Stimulated activated naive CD8-positive, alpha-beta T cell treated with anti-CD3 and anti-CD28 coated beads, Interleukin-15, Interleukin-2, amounts not matched to agents 100 U/mL and 50 U/mL, for 24 hours (primary cell): ENCODE measurements around the gene CYTH1.
A peak's percentile ranks its signal among the peaks of the same experiment; 100 is the strongest.

Experiments
- ATAC-seq: fragments of 150-1000 bp; cut with Tn5 transposase; one replicate; pipeline ENCODE4 v1.10.0; 2021
- DNase-seq: peaks from one replicate; pipeline ENCODE4 v3.0.0; 2021

The CYTH1 gene

GRCh38 chr17:78804777-78805176 is 22.7 kb upstream of the CYTH1 start:
- DNase-seq (no peak), ATAC-seq (no peak)

GRCh38 chr17:78803186-78803845 is 21.2 kb upstream of the CYTH1 start:
- ATAC-seq (no peak), DNase-seq (no peak)

- DNase-seq (no peak), ATAC-seq (no peak)
Measured at GRCh38 chr17:78802459-78802858, 20.4 kb upstream of the CYTH1 start.

- ATAC-seq (no peak), DNase-seq (no peak)
Measured at GRCh38 chr17:78802008-78802407, 19.9 kb upstream of the CYTH1 start.

GRCh38 chr17:78800132-78800931 is 18.3 kb upstream of the CYTH1 start:
- ATAC-seq (no peak), DNase-seq (no peak)

- peak; percentile 29 for ATAC-seq
- no peak for DNase-seq
Measured at GRCh38 chr17:78798695-78799559, 16.9 kb upstream of the CYTH1 start.

GRCh38 chr17:78797691-78798585 is 15.9 kb upstream of the CYTH1 start:
- no peak for DNase-seq

GRCh38 chr17:78797213-78797612 is 15.1 kb upstream of the CYTH1 start:
- DNase-seq (no peak), ATAC-seq (no peak)

More at GRCh38 chr17:78797691-78798585, 15.9 kb upstream of the CYTH1 start:
- peak; percentile 24 for ATAC-seq

GRCh38 chr17:78796517-78796900 is 14.4 kb upstream of the CYTH1 start:
- DNase-seq, result no peak

GRCh38 chr17:78795861-78796516 is 13.9 kb upstream of the CYTH1 start:
- ATAC-seq (no peak), DNase-seq (no peak)

More at GRCh38 chr17:78796517-78796900, 14.4 kb upstream of the CYTH1 start:
- no peak for ATAC-seq

GRCh38 chr17:78794864-78795640 is 13.0 kb upstream of the CYTH1 start:
- ATAC-seq (no peak), DNase-seq (no peak)

- DNase-seq (no peak), ATAC-seq (no peak)
Measured at GRCh38 chr17:78794399-78794798, 12.3 kb upstream of the CYTH1 start.

- DNase-seq (no peak), ATAC-seq (no peak)
Measured at GRCh38 chr17:78793968-78794367, 11.9 kb upstream of the CYTH1 start.

- ATAC-seq (no peak), DNase-seq (no peak)
Measured at GRCh38 chr17:78793415-78793814, 11.3 kb upstream of the CYTH1 start.

GRCh38 chr17:78791840-78792709 is 10.0 kb upstream of the CYTH1 start:
- ATAC-seq, result peak; percentile 25
- DNase-seq, result no peak

- DNase-seq, result no peak
Measured at GRCh38 chr17:78790552-78790951, 8.5 kb upstream of the CYTH1 start.

GRCh38 chr17:78789663-78790181 is 7.6 kb upstream of the CYTH1 start:
- DNase-seq (no peak), ATAC-seq (no peak)

More at GRCh38 chr17:78790552-78790951, 8.5 kb upstream of the CYTH1 start:
- no peak for ATAC-seq

- no peak for DNase-seq
- no peak for ATAC-seq
Measured at GRCh38 chr17:78789149-78789662, 7.1 kb upstream of the CYTH1 start.

GRCh38 chr17:78788451-78788850 is 6.4 kb upstream of the CYTH1 start:
- no peak for DNase-seq
- ATAC-seq, result no peak
